HFF-Myc (cell line): ENCODE data around the gene FMNL2.
A peak's percentile ranks its signal among the peaks of the same experiment; 100 is the strongest.

Experiments
- DNase-seq: peaks from one replicate; pipeline ENCODE4 v3.0.0-alpha.2; 2011; ENCODE audit warnings: low read depth; ENCODE audit errors: extremely low read depth
- H3K4me3 ChIP-seq: replicated peaks from 2 replicates; pipeline ENCODE4 v1.5.1; 2011; ENCODE audit warnings: low read depth, mild to moderate bottlenecking, control low read depth, low read length
- CTCF ChIP-seq: IDR thresholded peaks from 2 replicates; pipeline ENCODE4 v1.5.1; 2012; ENCODE audit warnings: mild to moderate bottlenecking, low read depth, low read length, control low read depth; ENCODE audit errors: missing control alignments

The FMNL2 gene

GRCh38 chr2:152606941-152607340 lies 272.0 kb downstream of the FMNL2 start:
- H3K4me3 ChIP-seq, result no peak overlapping the region
- DNase-seq, result no peak
- TF ChIP-seq CTCF, result no peak

GRCh38 chr2:152607793-152608300 lies 272.9 kb downstream of the FMNL2 start:
- TF ChIP-seq CTCF, result no peak
- DNase-seq, result no peak
- H3K4me3 ChIP-seq, result no peak overlapping the region

GRCh38 chr2:152609154-152609553 lies 274.2 kb downstream of the FMNL2 start:
- DNase-seq, result no peak
- H3K4me3 ChIP-seq, result no peak overlapping the region
- no peak for TF ChIP-seq CTCF

GRCh38 chr2:152609699-152610098 lies 274.7 kb downstream of the FMNL2 start:
- TF ChIP-seq CTCF, result no peak
- no peak for DNase-seq
- no peak overlapping the region for H3K4me3 ChIP-seq

GRCh38 chr2:152611458-152612231 lies 276.7 kb downstream of the FMNL2 start:
- peak; percentile 59 for DNase-seq
- H3K4me3 ChIP-seq, result no peak overlapping the region
- no peak for TF ChIP-seq CTCF

GRCh38 chr2:152613235-152613634 lies 278.3 kb downstream of the FMNL2 start:
- TF ChIP-seq CTCF, result no peak
- DNase-seq, result no peak

GRCh38 chr2:152615177-152615576 lies 280.2 kb downstream of the FMNL2 start:
- TF ChIP-seq CTCF, result no peak
- no peak overlapping the region for H3K4me3 ChIP-seq
- DNase-seq, result no peak

More at GRCh38 chr2:152613235-152613634, 278.3 kb downstream of the FMNL2 start:
- no peak overlapping the region for H3K4me3 ChIP-seq
